ENCODE measurements around the gene PTH1R.

- TF ChIP-seq POLR2AphosphoS5 (IDR thresholded peaks at IDR 0.05; ENCODE audit: low read depth) (no peak), CTCF (IDR thresholded peaks at IDR 0.05; ENCODE audit: insufficient read depth, low read length) (no peak)
These were observed 39.3 kb downstream of the PTH1R start for GRCh38 chr3:46916799-46917198.
